ENCODE results near the gene MCEE.

The MCEE gene

GRCh38 chr2:71074893-71075395 is 55.1 kb downstream of the MCEE start:
- DNase-seq: no peak

DNA sequence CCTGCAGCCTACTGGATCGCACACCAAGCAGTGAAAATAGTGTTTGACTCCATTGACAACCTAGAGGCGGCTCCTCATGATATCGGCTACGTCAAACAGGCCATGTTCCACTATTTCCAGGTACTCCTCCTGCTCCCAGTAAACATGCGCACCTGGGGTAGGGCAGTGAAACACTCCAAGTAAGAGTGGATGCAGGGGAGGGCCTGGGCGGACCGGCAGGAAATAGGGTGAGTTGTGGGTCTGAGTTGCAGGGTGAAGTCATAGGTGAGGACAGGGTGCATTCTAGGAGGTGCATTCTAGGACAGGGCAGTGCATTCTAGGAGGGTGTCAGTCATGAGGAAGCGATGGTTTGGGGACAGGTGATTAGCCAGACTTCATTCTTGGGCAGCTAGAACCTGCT is 56.6 kb downstream of the MCEE start:
- no peak for DNase-seq

GRCh38 chr2:71072492-71072891 is 57.5 kb downstream of the MCEE start:
- no peak for DNase-seq

- DNase-seq: peak; percentile 67
Observed at GRCh38 chr2:71071681-71072398, 58.2 kb downstream of the MCEE start.

DNA sequence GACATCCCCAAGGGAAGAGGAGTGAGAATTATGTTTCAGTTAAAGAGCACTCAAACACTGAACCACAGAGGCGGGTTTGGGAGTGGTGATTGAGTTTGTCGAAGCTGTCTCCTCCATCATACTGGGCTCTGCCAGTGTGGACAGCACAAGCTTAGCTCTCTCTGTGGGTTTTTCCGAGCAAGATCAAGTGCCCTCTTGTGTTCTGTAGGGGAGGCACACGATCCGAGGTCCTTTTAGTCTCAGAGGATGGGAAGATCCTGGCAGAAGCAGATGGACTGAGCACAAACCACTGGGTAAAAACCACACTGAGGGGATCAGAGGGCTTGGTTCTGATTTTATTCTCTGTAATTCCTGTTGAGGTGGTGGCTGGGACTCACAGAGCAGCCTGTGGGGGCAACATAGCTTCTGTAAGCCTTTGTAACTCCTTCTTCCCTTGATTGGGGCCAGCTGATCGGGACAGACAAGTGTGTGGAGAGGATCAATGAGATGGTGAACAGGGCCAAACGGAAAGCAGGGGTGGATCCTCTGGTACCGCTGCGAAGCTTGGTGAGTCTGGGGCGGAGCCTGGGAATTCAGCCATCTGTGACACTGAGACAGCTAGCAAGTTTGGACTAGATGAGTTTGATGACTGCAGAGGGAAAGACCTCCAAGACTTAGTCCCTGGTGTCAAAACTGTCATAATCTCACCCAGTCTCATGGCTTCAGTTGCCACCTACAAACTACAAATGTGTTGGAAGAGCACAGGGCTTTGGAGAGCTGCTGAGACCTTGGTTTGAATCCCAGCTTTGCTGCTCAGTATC is 59.5 kb downstream of the MCEE start:
- DNase-seq: no peak

- DNase-seq: no peak
Observed at GRCh38 chr2:71069376-71069775, 60.7 kb downstream of the MCEE start.

DNA sequence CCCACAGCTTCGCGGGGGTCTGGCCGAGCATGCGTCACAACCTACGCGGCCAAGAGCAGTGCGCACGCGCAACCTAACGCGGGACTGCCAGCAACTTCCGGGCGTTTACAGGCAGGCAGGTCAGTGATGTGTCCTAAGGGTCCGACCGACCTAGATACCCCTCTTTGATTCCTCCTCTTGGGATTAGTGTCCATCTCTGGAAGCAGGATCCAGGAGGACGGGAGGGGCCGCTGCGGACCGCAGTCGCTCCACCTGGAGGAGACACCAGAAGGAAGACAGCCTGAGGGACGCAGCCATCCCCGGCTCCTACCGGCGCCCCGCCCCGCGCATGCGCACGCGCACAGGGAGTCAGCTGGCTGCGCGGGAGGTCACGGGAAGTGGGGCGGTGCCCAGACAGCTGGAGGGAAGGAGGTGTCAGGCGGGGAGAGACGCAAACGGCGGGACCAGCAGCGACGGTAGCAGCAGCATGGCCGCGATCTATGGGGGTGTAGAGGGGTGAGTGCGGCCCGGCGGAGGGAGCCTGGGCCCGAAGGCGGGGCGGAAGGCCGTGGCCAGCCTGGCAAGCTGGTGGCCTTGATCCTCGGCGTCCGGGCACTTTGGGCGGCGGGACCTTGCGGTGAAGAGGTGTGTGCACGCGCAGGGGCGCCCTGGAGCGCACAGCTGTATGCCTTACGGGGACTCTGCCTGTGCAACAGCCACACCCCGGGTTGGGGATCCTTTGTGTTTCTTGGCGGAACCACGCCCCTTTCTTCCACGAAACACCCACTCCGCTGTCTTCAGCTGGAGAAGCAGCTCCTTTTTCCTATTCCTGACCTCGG is 61.6 kb downstream of the MCEE start, which contains the start of gene NAGK:
NAGK (plus strand) TSS at position 431 of the 818 bp plus-strand sequence; CDS start at position 467, 36 bp downstream.
- peak; percentile 97 for DNase-seq

DNA sequence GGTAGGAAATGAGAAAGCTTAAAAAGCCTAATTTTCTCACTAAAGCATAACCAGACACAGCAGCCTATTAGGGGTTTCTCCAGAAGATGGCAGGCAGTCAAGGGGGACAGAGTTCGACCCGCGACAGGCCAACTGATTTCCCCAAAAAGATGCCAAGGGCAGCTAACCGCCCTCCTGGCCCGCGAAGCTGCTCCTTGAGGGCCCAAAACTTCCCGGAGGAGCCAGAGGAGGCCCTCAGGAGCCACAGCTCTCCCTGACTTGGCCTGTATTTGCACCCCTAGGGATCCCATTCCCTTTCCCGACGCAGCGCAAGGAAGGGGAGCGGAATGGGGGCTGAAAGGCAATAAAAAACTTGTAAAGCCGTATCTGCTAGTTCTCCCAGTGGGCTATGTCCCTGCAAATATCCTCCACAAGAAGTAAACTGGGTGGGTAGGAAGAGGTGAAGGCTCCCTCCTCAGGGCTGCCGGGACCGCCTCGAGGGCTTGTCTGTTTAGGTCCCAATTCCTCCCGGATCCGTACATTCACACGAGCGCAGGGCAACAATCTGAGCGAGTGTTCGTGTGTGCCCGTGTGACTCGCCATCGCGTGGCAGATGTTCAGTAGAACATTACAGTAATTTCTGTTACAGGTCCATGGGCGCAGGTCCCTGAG is 62.3 kb downstream of the MCEE start:
- no peak for DNase-seq

- no peak for DNase-seq
Observed at GRCh38 chr2:71066856-71067255, 63.2 kb downstream of the MCEE start.

DNA sequence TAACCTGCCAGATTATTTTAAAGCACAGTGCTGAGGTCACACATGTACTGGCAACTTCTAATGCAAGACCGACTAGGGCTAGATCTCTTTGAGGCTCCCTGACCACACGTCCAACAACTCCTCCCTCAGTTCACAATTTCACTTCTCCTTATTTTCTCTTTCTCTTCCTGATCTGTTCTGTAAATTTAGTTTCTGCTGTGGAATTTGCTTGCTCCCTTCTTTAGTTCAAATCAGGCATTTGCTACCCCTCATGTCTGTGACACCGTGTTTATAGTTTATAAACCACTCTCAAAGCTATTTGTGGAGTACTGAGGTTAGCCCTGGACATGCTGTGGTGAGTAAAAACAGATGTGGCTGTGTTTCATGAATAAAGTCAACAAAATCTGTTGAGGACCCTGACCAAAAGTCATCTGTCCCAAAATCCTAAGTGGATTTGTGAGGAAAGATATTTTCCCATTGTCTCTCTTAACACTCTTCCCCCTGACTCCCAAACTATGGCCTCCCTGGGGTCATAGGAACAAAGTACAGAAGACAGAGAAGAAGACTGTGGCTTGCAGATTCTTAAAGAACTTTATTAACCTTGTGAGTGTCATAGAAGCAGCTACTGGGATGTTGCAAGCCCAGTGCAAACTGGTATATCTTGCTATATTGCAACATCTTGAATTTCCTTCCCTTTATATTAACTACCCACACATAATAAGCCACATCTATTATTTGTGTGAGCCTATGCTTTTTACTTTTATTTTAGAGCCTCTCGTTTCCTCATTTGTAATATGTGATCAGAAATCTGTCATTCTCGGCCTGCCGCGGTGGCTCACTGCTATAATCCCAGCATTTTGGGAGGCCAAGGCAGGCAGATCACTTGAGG is 65.0 kb downstream of the MCEE start:
- DNase-seq: no peak

GRCh38 chr2:71064110-71064611 is 65.9 kb downstream of the MCEE start:
- DNase-seq: no peak

GRCh38 chr2:71063216-71063615 is 66.8 kb downstream of the MCEE start:
- DNase-seq: no peak

DNA sequence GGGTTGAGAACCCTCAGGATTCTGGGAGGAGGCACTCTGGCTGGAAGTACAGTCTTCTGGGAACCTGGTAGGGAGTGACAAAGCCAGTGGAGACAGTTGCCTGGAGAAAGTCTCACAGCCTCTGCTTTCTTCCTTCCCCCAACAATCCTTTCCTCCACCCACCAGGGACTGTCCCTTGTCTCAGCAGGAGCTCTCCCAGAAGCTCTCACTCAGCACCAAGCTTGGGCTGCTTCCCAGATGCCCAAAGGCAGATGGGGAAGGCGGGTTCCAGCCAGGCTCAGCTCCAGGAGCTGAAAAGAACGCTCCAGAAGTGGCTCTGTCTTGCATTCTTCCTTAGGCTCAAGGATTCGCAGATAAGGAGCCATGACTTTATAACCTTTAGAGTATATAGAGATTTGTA is 69.2 kb downstream of the MCEE start:
- DNase-seq: no peak

GRCh38 chr2:71060211-71060610 is 69.8 kb downstream of the MCEE start:
- no peak for DNase-seq

All from stimulated activated CD4-positive, alpha-beta T cell treated with anti-CD3 and anti-CD28 coated beads, Interleukin-1b, Interleukin-23, amount 100 ng/mL, for 48 hours (primary cell).